ENCODE measurements around the gene B4GALT1. TPM values are rescaled to one million over a fixed set of nuclear protein-coding genes. Genes with fewer than 3 reads are reported as not detected.

The B4GALT1 gene
- total RNA-seq, 1 donor from 2014 or later: 100 TPM

DNA sequence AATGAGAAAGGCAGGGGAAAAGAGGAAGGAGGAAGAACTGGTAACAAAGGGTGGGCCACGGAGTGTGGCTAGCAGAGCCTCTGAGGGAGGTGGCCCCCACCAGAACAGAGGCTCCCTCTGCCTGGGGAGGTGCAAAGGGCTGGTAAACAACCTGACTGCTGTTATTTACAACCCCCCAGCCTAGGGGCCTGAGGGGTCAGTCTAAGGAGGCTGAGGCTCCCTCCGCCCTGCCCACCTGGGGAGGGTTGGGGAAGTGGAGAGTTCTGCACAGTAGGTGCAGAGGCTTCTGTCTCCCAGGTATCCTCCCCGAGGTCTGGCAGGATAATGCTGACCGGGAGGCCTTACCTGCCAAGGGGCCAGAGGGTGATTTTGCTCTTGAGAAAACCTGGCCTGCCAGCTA is 55.0 kb downstream of the B4GALT1 start:
- intact Hi-C loops (cut with DNase I): no loop called here
- Histone ChIP-seq H3K4me3 (no peak overlapping the region), H3K36me3 (peaks cover 49 to 50% of the 10 kb centered on the region in 2 donors), H3K27me3 (no peaks in the 10 kb centered on the region), H3K4me1 (peaks cover 6 to 13% of the 10 kb centered on the region in 2 donors), H3K9me3 (no peaks in the 10 kb centered on the region), H3K27ac (no peak overlapping the region)
- TF ChIP-seq, protein P1, sequence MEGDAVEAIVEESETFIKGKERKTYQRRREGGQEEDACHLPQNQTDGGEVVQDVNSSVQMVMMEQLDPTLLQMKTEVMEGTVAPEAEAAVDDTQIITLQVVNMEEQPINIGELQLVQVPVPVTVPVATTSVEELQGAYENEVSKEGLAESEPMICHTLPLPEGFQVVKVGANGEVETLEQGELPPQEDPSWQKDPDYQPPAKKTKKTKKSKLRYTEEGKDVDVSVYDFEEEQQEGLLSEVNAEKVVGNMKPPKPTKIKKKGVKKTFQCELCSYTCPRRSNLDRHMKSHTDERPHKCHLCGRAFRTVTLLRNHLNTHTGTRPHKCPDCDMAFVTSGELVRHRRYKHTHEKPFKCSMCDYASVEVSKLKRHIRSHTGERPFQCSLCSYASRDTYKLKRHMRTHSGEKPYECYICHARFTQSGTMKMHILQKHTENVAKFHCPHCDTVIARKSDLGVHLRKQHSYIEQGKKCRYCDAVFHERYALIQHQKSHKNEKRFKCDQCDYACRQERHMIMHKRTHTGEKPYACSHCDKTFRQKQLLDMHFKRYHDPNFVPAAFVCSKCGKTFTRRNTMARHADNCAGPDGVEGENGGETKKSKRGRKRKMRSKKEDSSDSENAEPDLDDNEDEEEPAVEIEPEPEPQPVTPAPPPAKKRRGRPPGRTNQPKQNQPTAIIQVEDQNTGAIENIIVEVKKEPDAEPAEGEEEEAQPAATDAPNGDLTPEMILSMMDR (IDR thresholded peaks at IDR 0.05): no peak
- no peak for DNase-seq (ENCODE audit: low spot score in 2 of 2)

DNA sequence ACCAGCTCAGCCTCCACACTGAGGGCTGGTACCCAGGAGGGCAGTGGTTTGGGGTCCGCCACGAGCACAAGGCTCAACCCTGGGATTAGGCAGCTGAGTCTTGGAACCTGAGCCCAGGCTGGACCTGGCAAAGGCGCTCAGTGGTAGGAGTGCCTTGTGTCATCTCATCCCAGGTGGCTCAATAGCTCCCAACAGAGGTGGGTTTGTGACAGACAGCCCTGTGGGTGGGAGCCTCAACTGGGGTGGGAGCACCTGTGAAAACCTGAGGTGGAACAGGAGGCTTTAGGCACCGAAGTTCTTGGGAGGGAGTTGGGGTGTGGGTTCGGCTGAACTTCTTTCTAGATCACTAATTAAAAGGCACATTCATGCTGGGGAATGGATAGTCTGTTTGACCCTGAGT is 55.5 kb downstream of the B4GALT1 start:
- Histone ChIP-seq H3K27ac (no peak overlapping the region), H3K4me1 (peaks cover 6 to 14% of the 10 kb centered on the region in 2 donors), H3K4me3 (no peak overlapping the region), H3K36me3 (peaks cover 49 to 50% of the 10 kb centered on the region in 2 donors), H3K9me3 (no peaks in the 10 kb centered on the region), H3K27me3 (no peaks in the 10 kb centered on the region)
- TF ChIP-seq, protein P1 (IDR thresholded peaks at IDR 0.05): no peak
- no peak for DNase-seq (ENCODE audit: low spot score in 2 of 2)
- intact Hi-C loops (cut with DNase I): no loop called here

DNA sequence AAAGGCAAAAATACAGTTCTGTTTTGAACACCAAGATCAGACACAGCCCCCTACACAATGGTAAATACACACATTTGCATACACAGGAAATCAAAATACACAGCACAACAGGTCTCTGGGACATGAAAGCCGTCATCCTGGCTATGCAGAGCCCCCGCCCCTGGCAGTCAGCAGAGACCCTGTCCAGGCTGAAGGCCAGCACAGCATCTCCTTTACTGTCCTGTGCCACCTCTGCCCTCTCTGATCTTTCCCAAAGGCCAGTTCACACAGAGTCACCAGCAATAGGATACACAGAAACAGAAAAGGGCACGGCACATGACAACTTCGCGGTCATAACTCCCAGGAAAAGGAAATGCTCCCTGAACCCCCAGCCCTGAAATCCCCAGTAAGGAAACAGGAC is 56.5 kb downstream of the B4GALT1 start:
- Histone ChIP-seq H3K36me3 (peaks cover 49 to 50% of the 10 kb centered on the region in 2 donors), H3K4me1 (peaks cover 11 to 21% of the 10 kb centered on the region in 2 donors), H3K27ac (no peak overlapping the region), H3K9me3 (no peaks in the 10 kb centered on the region), H3K27me3 (no peaks in the 10 kb centered on the region), H3K4me3 (no peak overlapping the region)
- intact Hi-C loops (cut with DNase I): no loop called here
- TF ChIP-seq, protein P1 (IDR thresholded peaks at IDR 0.05): no peak
- no peak for DNase-seq (ENCODE audit: low spot score in 2 of 2)

DNA sequence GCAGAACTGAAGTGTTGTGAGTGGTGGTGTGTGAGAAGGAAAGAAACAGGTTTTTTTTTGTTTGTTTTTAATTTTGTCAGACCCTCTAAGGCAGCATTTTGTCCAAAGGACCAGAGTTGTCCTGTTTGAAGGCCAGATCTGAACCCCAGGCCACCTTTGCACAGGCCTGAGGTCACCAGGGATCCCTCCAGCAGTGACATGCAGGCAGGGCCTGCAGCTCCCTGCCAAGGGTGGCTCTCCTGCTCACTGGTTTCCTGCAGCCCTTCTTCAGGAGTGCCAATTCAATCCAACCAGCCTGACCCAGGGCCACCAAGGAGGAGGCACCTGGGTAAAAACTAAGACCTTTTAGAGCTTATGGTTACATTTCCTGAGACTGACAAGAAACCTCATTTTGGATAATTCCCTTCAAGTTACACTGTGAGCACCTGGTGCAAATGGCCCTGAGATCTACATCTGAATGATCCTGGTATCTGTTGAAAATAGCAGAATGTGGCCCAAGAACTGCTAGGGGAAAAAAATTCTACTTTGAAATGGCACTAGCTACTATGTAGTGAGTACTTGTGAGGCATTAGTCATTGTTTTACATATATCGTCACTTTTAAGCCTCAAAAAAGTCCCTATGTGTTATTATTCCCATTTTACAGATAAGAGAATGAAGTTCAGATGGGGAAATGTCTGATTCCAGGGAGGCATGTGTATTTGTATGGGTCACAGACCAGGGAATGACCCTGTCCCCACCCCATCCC is 57.1 kb downstream of the B4GALT1 start:
- Histone ChIP-seq H3K4me1 (peaks cover 11 to 21% of the 10 kb centered on the region in 2 donors), H3K27me3 (no peaks in the 10 kb centered on the region), H3K27ac (peak overlapping the region; percentile 20 to 21), H3K4me3 (no peak overlapping the region), H3K9me3 (no peaks in the 10 kb centered on the region), H3K36me3 (peaks cover 43% of the 10 kb centered on the region in 2 donors)
- TF ChIP-seq, protein P1 (IDR thresholded peaks at IDR 0.05): no peak
- intact Hi-C loops (cut with DNase I): no loop called here
- no peak for DNase-seq (ENCODE audit: low spot score in 2 of 2)

DNA sequence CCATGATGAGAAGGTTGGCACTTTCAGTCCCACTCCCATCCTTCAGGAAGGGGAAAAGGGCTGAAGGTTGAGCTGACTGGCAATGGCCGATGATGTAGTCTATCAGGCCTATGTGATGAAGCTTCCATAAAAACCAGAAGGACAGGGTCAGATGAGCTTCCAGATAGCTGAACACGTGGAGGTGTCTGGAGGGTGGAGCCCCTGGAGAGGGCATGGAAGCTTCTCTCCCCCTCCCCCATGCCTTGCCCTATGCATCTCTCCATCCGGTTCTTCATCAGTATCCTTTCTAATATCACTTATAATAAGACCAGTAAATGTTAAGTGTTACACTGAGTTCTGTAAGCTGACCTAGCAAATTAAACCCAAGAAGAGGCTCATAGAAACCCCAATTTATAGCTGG is 58.0 kb downstream of the B4GALT1 start:
- Histone ChIP-seq H3K4me3 (no peak overlapping the region), H3K36me3 (peaks cover 34% of the 10 kb centered on the region in 2 donors), H3K9me3 (no peaks in the 10 kb centered on the region), H3K27ac (no peak overlapping the region), H3K4me1 (peaks cover 11 to 21% of the 10 kb centered on the region in 2 donors), H3K27me3 (no peaks in the 10 kb centered on the region)
- DNase-seq (ENCODE audit: low spot score in 2 of 2): no peak
- intact Hi-C loops (cut with DNase I): no loop called here
- TF ChIP-seq, protein P1 (IDR thresholded peaks at IDR 0.05): no peak

Measured in ascending aorta (tissue), 2 donors.